GM12875 (cell line): ENCODE results near the gene SEC63.

Source experiments
- H3K4me3 ChIP-seq: one replicate; pipeline ENCODE4 v1.5.1; 2011; ENCODE audit warnings: low read depth, low read length, control low read depth
- TF ChIP-seq, protein P1 (sequence below): IDR thresholded peaks from 2 replicates; pipeline ENCODE4 v1.5.1; 2011; ENCODE audit warnings: low read depth, mild to moderate bottlenecking, control low read depth, inconsistent platforms, low read length, moderate library complexity, borderline replicate concordance; ENCODE audit not compliant: insufficient read depth

Gene SEC63

DNA sequence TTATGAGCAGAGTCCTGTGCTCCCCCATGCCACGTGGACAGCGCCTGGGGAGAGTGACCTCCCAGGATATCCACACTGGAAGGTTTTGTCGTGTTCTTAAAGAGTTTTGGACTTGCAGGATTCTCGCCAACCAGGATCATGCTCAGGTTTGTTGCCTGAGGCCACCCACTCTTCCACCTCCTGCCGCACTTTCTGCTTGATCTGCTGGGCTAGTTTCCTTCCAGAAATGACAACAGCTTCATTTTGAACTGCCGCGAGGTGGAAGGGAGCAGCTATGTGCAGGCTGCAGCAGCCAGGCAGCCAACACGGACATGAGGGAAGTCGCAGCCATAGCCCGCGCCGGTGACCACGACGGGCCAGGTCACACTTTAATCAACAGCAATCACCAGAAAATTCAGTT is 27.7 kb upstream of the SEC63 start:
- H3K4me3 ChIP-seq: no peak overlapping the region
- TF ChIP-seq, protein P1, sequence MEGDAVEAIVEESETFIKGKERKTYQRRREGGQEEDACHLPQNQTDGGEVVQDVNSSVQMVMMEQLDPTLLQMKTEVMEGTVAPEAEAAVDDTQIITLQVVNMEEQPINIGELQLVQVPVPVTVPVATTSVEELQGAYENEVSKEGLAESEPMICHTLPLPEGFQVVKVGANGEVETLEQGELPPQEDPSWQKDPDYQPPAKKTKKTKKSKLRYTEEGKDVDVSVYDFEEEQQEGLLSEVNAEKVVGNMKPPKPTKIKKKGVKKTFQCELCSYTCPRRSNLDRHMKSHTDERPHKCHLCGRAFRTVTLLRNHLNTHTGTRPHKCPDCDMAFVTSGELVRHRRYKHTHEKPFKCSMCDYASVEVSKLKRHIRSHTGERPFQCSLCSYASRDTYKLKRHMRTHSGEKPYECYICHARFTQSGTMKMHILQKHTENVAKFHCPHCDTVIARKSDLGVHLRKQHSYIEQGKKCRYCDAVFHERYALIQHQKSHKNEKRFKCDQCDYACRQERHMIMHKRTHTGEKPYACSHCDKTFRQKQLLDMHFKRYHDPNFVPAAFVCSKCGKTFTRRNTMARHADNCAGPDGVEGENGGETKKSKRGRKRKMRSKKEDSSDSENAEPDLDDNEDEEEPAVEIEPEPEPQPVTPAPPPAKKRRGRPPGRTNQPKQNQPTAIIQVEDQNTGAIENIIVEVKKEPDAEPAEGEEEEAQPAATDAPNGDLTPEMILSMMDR: no peak

DNA sequence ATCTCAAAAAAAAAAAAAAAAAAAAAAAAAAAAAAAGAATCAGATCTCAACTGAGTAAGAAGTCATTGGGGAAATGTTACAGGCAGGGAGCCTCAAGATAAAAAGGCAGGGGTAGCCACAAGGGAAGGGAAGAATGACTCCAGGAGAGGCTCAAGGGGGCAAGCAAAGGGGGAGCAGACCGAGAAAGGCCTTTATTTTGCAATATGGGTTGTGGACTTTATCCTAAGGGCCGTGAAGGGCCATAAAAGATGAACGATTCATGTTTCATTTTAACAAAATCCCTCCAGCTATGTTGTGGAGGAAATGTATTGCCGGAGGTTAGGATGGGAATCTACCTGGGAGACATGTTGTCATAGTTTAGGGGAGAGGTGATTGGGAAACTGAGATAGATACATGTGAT is 25.8 kb upstream of the SEC63 start:
- TF ChIP-seq, protein P1: no peak

DNA sequence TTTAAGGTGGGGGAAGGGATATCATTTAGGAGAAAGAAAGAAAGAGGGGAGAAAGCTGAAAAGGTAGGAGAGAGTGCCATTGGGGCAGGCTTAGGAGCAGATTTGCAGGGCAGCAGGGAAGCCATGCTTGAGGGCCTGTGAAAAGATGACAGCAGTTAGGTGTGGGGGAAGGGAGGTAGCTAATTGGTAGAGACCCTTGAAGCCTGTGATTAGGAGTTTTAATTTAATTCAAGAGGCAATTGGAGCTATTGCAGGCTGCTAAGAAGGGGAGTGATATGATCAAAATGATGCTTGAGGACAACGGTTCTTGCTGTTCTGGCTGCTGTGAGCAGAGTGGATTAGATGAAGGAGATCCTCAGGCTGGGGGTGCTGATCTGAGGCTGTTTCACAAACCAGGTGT is 24.5 kb upstream of the SEC63 start:
- TF ChIP-seq, protein P1: no peak
- no peak overlapping the region for H3K4me3 ChIP-seq

More for the DNA sequence above, 25.8 kb upstream of the SEC63 start:
- no peak overlapping the region for H3K4me3 ChIP-seq

DNA sequence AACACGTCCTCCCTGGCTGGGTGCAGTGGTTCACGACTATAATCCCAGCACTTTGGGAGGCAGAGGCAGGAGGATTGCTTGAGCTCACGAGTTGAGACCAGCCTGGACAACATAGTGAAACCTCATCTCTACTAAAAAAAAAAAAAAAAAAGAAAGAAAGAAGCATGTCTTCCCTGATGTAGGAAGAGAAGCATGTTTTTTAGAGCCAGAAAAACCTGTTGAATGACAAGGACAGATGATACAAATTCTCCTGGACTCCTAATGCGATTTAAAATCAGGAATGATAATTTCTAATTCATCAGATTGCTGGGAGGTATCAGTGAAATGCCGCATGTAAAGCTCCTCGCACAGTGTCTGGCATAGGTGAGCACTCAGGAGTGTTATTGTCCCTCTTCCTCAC is 23.7 kb upstream of the SEC63 start:
- H3K4me3 ChIP-seq: no peak overlapping the region
- TF ChIP-seq, protein P1: no peak

DNA sequence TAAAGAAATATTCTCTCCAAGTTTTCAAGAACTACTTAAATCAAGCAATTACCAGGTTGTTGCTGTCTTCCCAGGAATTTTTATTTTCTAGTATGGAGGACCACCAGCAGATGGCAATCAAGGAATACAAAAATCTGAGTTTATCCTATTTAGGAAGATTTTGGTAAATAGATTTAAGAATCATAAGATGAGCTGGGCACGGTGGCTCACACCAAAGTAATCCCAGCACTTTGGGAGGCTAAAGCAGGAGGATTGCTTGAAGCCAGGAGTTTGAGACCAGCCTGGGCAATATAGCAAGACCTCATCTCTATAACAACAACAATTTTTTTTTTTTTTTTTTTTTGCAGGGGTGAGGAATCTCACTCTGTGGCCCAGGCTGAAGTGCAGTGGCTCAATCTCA is 19.3 kb upstream of the SEC63 start:
- TF ChIP-seq, protein P1: no peak
- no peak overlapping the region for H3K4me3 ChIP-seq

DNA sequence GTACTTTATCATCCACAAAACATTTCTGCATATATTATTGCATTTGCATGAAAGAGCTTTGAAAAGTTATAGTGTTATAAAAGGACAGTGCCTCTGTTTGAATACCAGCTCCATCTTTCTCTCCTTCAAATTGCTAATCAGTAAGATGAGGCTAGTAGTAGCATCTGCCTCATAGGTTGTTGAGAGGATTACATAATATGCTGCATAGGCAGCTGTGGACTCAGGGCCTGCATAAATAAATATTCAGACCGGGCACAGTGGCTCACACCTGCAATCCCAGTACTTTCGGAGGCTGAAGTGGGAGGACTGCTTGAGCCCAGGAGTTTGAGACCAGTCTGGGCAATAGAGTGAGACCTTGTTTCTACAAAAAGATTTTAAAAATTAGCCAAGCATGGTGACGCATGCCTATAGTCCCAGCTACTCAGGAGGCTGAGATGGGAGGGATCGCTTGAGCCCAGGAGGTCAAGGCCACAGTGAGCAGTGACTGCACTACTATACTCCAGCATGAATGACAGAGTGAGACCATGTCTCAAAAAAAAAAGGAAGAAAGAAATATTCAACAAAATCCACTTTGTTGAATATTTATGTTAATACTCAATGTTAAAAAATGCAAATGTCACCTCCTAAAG is 18.3 kb upstream of the SEC63 start:
- H3K4me3 ChIP-seq: no peak overlapping the region

DNA sequence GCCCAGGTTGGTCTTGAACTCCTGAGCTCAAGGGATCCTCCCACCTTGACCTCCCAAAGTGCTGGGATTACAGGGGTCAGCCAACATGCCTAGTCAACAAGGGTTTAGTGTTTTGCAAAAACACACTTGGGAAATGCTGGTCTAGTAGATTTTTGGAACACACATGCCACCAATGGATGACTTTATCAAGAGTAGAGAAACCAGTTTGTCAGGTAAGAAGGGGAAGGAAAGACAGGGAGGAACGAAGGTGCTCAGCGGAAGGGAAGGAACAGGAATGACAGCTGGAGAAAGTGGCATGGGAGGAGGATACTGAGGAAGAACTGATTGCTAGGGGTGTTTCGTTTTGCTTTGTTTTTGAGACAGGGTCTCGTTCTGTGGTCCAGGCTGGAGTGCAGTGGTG is 15.6 kb upstream of the SEC63 start:
- TF ChIP-seq, protein P1: no peak

More for the DNA sequence above, 18.3 kb upstream of the SEC63 start:
- TF ChIP-seq, protein P1: no peak

More for the DNA sequence above, 15.6 kb upstream of the SEC63 start:
- H3K4me3 ChIP-seq: no peak overlapping the region
